Measurements from ENCODE around the gene ISOC2.
"Not testable (repeated sequence)": the region's sequence is repeated elsewhere in the genome, so short reads cannot be mapped to it uniquely, and the experiment has no call there.

Gene ISOC2, protein sequence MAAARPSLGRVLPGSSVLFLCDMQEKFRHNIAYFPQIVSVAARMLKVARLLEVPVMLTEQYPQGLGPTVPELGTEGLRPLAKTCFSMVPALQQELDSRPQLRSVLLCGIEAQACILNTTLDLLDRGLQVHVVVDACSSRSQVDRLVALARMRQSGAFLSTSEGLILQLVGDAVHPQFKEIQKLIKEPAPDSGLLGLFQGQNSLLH

DNA sequence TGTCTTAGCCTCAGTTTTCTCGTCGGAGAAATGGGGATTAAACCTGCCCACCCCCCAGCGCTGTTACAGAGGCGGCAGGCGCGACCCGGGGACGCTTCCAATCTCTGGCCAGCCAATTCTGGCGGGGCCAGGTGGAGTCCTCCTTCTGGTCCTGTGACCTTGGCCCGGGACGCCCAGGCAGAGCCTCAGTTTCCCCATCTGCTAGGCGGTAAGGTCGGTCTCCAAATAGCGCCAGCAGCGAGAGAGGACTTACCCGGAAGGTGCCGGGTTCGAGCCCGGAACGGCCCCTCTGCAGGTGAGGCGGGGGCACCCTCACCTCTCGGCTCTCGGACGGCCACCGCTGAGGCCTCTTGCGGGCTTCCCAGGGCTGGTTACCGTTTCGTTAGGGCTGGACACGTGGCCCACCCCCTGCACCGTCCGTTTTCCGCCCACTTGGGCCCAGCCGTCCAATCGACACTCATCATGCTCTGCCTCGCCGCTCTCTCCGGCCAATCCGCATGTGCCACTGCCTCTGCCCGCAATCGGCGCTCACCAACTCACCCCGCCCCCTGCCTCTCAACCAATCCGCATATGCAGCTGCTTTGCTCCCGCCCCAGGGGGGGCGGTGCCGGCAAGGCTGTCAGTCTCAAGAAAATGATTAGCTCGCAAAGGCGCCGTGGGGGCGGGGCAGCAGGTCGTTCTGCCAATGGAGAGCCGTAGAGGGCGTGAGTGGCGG, at the start of gene ISOC2:
Gene ISOC2 (minus strand): TSS at position 384 of the 715 bp plus-strand sequence. CDS start 5,156 bp downstream, outside the sequence.
- peak; percentile 100 for DNase-seq (ENCODE audit: low spot score)

GRCh38 chr19:55508120-55508519, 46.7 kb upstream of the ISOC2 start:
- no peak for DNase-seq (ENCODE audit: low spot score)

GRCh38 chr19:55504981-55505380, 43.5 kb upstream of the ISOC2 start:
- DNase-seq (ENCODE audit: low spot score) = no peak

- no peak for DNase-seq (ENCODE audit: low spot score)
These were observed 42.8 kb upstream of the ISOC2 start for GRCh38 chr19:55504252-55504603.

DNA sequence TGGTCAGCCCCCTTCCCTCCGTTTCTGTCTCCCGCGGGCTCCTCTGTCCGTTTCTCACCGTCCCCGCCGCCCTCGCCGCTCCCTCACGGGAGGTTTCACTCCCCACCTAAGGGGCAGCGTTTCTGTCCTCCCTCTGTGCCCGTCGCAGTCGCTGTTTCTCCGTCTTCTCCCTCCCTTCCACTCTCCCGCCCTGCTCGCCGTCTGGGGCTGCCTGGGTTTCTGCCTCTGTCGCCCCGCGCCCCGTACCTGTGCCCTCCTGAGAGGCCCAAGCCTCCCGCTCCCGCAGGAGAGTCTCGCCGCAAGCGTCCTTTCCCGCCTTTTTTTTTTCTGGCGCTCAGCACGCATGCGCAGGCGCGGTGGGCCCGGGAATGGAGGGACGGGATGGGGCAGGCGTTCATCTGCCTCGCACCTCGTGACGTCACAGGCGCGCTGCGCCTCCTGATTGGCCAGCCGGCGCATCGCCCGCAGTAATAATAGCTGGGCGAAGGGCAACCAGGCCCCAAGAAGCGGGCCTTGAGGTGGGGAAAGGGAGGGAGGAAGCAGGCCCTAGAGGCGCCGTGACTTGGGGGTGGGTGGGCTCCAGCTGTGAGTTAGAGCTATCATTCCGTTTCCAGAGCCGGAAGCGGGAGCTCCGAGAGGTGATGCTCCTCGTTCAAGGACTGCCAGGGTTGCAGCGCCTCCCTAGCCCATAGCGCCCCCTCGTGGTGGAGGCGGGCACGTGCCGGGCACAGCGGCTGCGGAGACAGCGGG, 42.2 kb upstream of the ISOC2 start:
- DNase-seq (ENCODE audit: low spot score) = peak; percentile 99

- DNase-seq (ENCODE audit: low spot score) = no peak
These were observed 41.7 kb upstream of the ISOC2 start for GRCh38 chr19:55503157-55503501.

GRCh38 chr19:55502197-55502952, 40.9 kb upstream of the ISOC2 start:
- no peak for DNase-seq (ENCODE audit: low spot score)

- DNase-seq (ENCODE audit: low spot score) = no peak
These were observed 39.0 kb upstream of the ISOC2 start for GRCh38 chr19:55500368-55500952.

DNA sequence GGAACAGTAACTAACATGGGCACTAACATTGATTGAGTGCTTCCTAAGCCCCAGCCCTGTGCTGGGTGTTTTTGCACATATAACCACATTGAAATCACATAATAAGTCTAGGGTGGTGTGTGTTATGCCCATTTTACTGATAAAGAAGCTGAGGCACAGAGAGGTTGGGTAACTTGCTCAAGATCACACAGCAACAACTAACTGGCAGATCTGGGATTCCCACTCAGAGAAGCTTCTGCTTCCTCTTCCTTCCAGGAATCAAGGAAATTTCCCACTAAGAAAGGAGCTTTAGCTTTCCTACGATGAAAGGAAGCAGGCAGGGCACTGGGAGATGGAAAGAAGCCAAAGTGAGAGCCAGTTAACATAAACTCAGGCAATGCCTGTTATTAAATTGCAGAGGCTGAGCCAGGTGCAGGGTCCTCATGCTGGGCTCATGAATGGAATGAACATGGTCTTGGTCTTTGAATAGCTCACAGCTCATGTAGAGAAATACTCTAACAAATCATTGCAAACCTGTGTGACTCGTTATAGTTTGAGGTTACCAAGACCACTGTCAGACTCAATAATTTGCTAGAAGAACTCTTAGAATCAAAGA, 36.9 kb upstream of the ISOC2 start:
- DNase-seq (ENCODE audit: low spot score) = no peak

GRCh38 chr19:55497763-55498162, 36.3 kb upstream of the ISOC2 start:
- no peak for DNase-seq (ENCODE audit: low spot score)

DNA sequence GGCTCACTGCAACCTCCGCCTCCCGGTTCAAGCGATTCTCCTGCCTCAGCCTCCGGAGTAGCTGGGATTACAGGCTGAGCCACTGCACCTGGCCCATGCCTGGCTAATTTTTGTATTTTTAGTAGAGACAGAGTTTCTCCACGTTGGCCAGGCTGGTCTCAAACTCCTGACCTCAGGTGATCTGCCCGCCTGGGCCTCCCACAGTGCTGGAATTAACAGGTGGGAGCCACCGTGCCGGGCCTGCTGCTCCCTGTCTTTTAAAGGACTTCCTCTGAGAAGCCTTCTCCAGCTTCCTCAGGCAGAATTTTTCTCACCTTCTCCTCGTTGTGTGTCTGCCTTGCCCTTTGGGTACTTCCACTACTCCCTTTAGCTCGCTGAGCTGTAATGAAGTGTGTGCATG, 35.4 kb upstream of the ISOC2 start:
- DNase-seq (ENCODE audit: low spot score) = not testable (repeated sequence)

- DNase-seq (ENCODE audit: low spot score) = no peak
These were observed 34.4 kb upstream of the ISOC2 start for GRCh38 chr19:55495646-55496349.

DNA sequence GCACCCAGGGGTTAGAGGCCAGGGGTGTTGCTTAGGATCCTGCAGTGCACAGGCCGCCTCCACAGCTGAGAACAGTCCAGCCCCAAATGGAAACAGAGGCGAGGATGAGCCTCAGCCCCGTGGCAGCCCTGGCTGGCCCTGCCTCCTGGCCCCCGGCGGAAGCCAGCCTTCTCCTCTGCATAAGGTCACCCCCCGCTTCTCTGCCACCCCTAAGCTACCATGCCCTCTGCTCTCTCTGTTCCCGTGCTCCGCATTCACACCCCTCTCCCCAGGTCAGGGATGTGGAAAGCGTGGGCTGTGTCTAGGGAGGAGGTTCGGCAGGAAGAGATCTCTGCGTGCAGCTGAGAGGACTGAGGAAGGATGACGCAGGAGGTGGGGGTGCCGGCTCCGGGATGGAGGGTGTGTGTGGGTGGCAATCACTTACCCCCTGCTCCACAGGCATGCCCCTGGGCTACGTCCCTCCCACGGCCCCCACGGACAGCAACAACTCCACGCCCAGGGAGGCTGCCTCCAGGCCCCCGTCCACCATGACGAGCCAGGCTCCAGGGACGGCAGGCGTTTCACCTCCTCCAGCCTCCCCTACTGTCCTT, 32.8 kb upstream of the ISOC2 start:
- peak; percentile 96 for DNase-seq (ENCODE audit: low spot score)

DNA sequence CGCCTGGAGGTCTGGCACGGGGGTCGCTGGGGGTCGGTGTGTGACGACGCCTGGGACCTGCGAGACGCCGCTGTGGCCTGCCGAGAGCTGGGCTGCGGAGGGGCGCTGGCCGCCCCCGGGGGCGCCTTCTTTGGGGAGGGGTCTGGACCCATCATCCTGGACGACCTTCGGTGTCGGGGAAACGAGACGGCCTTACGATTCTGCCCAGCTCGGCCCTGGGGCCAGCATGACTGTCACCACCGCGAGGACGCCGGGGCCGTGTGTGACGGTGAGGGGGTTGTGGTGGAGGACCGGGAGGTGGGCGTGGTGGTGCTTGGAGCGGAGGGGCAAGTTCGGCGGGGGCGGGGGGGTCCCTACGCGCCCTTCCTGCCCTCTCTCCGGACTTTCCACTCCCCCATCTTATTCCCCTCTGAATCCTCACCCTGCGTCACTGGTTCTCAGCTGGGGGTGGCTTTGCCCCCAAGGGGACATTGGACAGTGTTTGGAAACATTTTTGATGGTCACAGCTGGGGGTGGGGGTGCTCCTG, 32.3 kb upstream of the ISOC2 start:
- DNase-seq (ENCODE audit: low spot score) = peak; percentile 44

DNA sequence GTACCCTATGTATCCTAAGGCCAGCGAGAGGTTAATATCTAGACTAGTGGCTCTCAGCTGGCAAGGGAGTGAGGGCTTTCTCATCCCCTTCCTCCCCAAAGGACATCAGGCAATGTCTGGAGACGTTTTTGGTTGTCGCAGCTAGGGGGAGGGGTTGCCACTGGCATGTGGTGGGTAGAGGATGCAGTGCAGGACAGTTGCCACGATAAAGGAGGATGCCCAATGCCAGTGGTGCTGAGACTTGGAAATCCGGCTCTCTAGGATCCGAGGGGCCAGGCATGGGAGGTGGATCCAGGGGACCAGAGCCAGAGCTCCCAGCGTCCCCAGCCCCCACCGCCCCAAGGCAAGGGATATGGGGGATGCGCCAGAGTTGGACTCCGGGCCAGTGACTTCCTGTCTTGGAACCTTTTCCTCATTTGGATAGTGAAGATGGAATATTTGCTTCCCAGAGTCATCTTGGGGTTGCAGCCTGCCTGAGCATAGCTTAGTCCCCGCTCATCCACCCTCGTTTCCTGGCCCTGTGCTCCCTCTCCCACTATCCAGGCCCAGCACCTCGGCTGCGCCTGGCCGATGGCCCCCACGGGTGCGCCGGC, 31.7 kb upstream of the ISOC2 start:
- peak; percentile 55 for DNase-seq (ENCODE audit: low spot score)

GRCh38 chr19:55492362-55492944, 31.0 kb upstream of the ISOC2 start:
- DNase-seq (ENCODE audit: low spot score) = no peak

GRCh38 chr19:55491546-55492360, 30.3 kb upstream of the ISOC2 start:
- DNase-seq (ENCODE audit: low spot score) = no peak

DNA sequence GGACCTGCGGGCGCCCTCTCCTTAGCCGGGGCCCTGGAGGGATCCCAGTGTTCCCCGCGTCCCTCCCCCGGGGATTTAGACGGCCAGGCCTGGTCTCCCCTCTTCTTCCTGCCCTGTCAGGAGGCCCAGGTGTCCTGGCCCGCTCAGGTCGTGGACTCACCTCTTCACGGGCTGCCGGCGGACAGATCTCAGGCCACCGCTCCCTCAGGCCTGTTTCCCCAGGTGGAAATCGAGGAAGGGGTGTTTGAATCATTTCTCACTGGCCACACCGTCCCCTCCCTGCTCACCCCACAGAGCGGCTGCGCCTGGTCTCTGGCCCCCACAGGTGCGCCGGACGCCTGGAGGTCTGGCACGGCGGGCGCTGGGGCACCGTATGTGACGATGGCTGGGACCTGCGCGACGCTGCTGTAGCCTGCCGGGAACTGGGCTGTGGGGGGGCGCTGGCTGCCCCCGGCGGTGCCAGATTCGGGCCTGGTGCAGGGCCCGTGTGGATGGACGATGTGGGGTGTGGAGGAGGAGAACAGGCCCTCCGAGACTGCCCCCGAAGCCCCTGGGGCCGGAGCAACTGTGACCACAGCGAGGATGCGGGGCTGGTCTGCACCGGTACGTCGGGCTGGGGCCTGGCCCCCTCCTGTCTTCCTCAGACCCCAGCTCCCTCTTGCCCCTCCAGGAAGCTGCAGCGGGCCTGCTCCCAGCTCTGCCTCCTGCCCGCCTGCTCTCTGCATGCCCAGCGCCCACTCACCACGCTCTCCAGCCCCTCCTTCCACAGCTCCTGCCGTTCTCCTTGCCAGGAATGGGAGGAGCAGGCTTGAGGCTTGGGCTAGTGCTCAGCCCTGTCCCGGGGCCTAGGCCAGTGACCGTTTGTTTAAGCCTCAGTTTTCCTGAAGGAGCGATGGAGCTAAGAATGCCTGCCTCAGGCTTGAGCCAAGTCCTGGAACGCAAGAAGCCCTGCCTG, 29.3 kb upstream of the ISOC2 start:
- DNase-seq (ENCODE audit: low spot score) = no peak

All from hepatic stellate cell (primary cell).